ENCODE results near the gene ALDH1A3. TPM values are rescaled to one million over a fixed set of nuclear protein-coding genes. Genes with fewer than 3 reads are reported as not detected.

The ALDH1A3 gene
- total and polyA plus RNA-seq, 2 of the 4 experiments (the other 2 are of a cell fraction) = 3.1 to 5.0 TPM

DNA sequence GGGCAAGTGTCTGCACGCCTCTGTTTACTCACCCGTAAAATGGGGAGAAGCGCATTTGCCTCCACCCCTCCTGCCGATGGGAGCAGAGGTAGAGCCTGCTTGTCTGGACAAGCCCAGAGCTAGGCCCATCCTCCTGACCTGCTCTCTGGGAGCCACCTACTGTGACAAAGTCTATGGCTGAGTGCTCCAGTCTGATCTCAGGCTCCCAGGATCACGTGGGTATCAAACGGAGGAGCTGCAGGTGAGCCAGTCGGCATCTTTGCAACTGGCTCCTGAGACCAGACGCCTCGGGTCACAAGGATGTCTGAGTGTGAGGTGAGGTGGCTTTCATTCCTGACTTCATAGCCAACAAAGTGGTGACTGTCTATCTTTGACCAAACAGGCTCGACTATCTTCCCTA, 2.1 kb upstream of the ALDH1A3 start:
- ChIA-PET POLR2A (ENCODE audit: unreplicated experiment) (no interaction called here), CTCF (no interaction called here)
- Histone ChIP-seq H2AK9ac (replicated peaks; ENCODE audit: low read depth, low read length, poor library complexity) (no peak overlapping the region), H4K8ac (ENCODE audit: low read depth in 2 of 2, low read length in 2 of 2) (no peak overlapping the region), H2BK20ac (ENCODE audit: low read depth, low read length) (no peak overlapping the region), H3K4me2 (ENCODE audit: low read depth, low read length) (no peak overlapping the region), H3K4me1 (ENCODE audit: control insufficient read depth, insufficient read depth, low read length) (no peaks in the 10 kb centered on the region; the same call in 1 of the 2 replicates), H3K79me1 (ENCODE audit: low read depth in 1 of 2, low read length in 2 of 2) (no peaks in the 10 kb centered on the region), H4K5ac (ENCODE audit: low read depth, low read length) (no peak overlapping the region), H3K9me1 (ENCODE audit: insufficient read depth, low read length) (0 out of 2 replicates have a peak, but pooled peaks cover 2% of the 10 kb centered on the region), H3K9me3 (ENCODE audit: control insufficient read depth, insufficient read depth, low read length) (0 out of 2 replicates have a peak, but pooled peaks cover 2% of the 10 kb centered on the region), H3K18ac (ENCODE audit: low read depth, low read length) (no peak overlapping the region), H3K27me3 (ENCODE audit: control insufficient read depth, insufficient read depth, low read length) (peaks cover 64% of the 10 kb centered on the region), H4K91ac (ENCODE audit: insufficient read depth, low read depth, low read length) (no peak overlapping the region), H2AK5ac (ENCODE audit: low read depth, low read length) (no peak overlapping the region), H3K14ac (replicated peaks; ENCODE audit: low read depth, low read length) (no peak overlapping the region), H4K20me1 (ENCODE audit: insufficient read depth, low read length) (no peaks in the 10 kb centered on the region), H3K23ac (ENCODE audit: low read depth, low read length) (no peak overlapping the region), H2BK15ac (ENCODE audit: low read depth, low read length) (no peak overlapping the region), H3K36me3 (ENCODE audit: control insufficient read depth, insufficient read depth, low read length) (no peaks in the 10 kb centered on the region), H2AFZ (replicated peaks; ENCODE audit: low read length, poor library complexity) (no peak overlapping the region), H3K9ac (ENCODE audit: low read depth, low read length) (no peak overlapping the region), H3K56ac (ENCODE audit: extremely low read depth, insufficient read depth, low read length) (no peak overlapping the region), H3K27ac (ENCODE audit: insufficient read depth, low read length) (no peak overlapping the region), H3K4ac (ENCODE audit: low read depth, low read length) (no peak overlapping the region), H2BK120ac (ENCODE audit: low read depth, low read length) (no peak overlapping the region), H2BK5ac (ENCODE audit: low read depth, low read length, poor library complexity, severe bottlenecking) (no peak overlapping the region), H3K4me3 (ENCODE audit: insufficient read depth, low read depth, low read length) (no peak overlapping the region)
- WGBS, 2 experiments (ENCODE audit: extremely low coverage in 2 of 2, insufficient read length in 1 of 2) = 96% methylated on average over 4 of the region's 10 CpGs; no CpG with 5 or more reads in 1 of the 2 experiments
- no peak for TF ChIP-seq MAFK (IDR thresholded peaks at IDR 0.05; ENCODE audit: low read depth, low read length)
- TF ChIP-seq, protein P1, sequence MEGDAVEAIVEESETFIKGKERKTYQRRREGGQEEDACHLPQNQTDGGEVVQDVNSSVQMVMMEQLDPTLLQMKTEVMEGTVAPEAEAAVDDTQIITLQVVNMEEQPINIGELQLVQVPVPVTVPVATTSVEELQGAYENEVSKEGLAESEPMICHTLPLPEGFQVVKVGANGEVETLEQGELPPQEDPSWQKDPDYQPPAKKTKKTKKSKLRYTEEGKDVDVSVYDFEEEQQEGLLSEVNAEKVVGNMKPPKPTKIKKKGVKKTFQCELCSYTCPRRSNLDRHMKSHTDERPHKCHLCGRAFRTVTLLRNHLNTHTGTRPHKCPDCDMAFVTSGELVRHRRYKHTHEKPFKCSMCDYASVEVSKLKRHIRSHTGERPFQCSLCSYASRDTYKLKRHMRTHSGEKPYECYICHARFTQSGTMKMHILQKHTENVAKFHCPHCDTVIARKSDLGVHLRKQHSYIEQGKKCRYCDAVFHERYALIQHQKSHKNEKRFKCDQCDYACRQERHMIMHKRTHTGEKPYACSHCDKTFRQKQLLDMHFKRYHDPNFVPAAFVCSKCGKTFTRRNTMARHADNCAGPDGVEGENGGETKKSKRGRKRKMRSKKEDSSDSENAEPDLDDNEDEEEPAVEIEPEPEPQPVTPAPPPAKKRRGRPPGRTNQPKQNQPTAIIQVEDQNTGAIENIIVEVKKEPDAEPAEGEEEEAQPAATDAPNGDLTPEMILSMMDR (conservative IDR thresholded peaks at IDR 0.05; ENCODE audit: low read depth, low read length) = no peak
- TF ChIP-seq RFX5 (IDR thresholded peaks at IDR 0.05; ENCODE audit: low read depth, low read length) = no peak
- BruUV-seq (replicated peaks) = no TSS peak
- intact Hi-C loops (cut with micrococcal nuclease) = no loop called here
- in situ Hi-C loops (cut with MboI; ENCODE audit: low sequenced_read_pairs) = loop anchor here (10.0 kb wide), 1 partner anchor 213 kb away; no protein-coding TSS in a partner anchor
- dilution Hi-C loops (cut with HindIII; ENCODE audit: low sequenced_read_pairs, unreplicated experiment) = no loop called here
- ATAC-seq (ENCODE audit: low read depth) (no peak), DNase-seq (no peak)

Data from IMR-90 (cell line).